IPS-18a (cell line): ENCODE measurements around the gene CDHR1.
A peak's percentile ranks its signal among the peaks of the same experiment; 100 is the strongest.

ENCODE experiments used
- H3K27ac ChIP-seq: one replicate; pipeline ENCODE4 v1.5.1; 2013; ENCODE audit warnings: low read length
- H3K27me3 ChIP-seq: one replicate; pipeline ENCODE4 v1.6.1; 2013; ENCODE audit warnings: mild to moderate bottlenecking, low read length; ENCODE audit not compliant: control insufficient read depth, insufficient read depth
- H3K36me3 ChIP-seq: one replicate; pipeline ENCODE4 v1.6.1; 2013; ENCODE audit warnings: low read depth, low read length; ENCODE audit not compliant: control insufficient read depth
- H3K4me1 ChIP-seq: one replicate; pipeline ENCODE4 v1.6.1; 2013; ENCODE audit warnings: low read depth, low read length; ENCODE audit not compliant: control insufficient read depth
- H3K4me3 ChIP-seq: one replicate; pipeline ENCODE4 v1.5.1; 2013; ENCODE audit warnings: low read length
- H3K9ac ChIP-seq: one replicate; pipeline ENCODE4 v1.6.1; 2013; ENCODE audit warnings: mild to moderate bottlenecking, low read length, moderate library complexity
- H3K9me3 ChIP-seq: one replicate; pipeline ENCODE4 v1.6.1; 2013; ENCODE audit warnings: low read depth, low read length; ENCODE audit not compliant: control insufficient read depth

CDHR1 gene

DNA sequence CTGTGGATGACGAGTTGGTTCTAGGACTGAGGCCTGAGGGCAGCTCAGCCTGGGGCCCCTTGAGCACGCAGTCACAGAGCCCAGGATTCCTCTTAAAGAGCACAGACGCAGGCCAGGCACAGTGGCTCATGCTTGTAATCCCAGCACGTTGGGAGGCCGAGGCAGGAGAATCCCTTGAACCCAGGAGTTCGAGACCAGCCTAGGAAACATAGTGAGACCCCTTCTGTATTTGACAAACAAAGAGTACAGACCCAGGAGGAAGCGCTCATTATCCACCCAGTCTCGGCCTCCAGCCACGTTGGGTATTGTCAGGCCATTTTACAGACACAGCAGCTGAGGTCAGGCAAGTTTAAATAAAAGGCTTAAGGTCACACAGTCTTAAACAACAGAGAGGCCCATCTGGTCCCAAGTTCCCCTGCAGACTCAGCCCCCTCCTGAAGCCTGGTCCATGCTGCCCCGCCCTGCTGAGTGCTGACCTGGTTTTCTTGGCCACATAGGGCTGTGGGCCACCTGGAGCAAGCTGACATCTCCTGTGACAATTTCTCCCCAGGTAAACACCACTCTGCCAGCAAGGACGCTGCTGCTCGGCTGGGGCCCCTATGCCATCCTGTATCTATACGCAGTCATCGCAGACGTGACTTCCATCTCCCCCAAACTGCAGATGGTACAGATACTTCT is 63.1 kb downstream of the CDHR1 start:
- Histone ChIP-seq H3K36me3 (no peaks in the 10 kb centered on the region), H3K27me3 (peaks cover 11% of the 10 kb centered on the region), H3K27ac (no peak overlapping the region), H3K4me1 (no peaks in the 10 kb centered on the region), H3K9me3 (no peaks in the 10 kb centered on the region), H3K9ac (no peak overlapping the region), H3K4me3 (no peak overlapping the region)

DNA sequence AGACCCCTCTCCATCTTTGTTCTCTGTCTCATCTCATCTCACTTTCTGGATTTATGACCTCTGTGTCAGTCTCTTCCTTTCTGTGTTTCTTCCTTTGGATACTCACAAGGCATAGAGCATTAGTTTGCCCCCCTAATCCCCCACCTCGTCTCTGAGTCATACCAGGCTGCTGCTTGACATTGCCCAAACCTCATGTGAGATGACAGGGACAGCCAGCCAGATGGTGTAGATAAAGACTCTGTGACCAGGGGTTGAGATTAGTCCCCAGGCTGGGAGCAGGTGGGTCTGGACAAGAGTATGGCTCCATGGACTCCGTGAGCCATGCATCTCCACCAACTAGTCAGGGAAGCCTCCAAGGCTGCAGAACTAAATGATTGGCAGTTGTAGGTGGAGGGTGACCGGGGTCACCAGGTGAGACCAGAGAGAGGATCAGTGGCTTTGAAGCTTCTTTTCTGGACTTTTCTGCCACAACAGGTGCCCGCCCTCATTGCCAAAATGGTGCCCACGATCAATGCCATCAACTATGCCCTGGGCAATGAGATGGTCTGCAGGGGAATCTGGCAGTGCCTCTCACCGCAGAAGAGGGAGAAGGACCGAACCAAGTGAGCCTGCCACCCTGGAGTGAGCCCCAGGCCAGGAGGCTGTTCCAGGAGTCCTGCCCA is 63.8 kb downstream of the CDHR1 start:
- Histone ChIP-seq H3K9ac (no peak overlapping the region), H3K4me1 (no peaks in the 10 kb centered on the region), H3K36me3 (no peaks in the 10 kb centered on the region), H3K27ac (no peak overlapping the region), H3K4me3 (no peak overlapping the region), H3K27me3 (peaks cover 11% of the 10 kb centered on the region), H3K9me3 (no peaks in the 10 kb centered on the region)

DNA sequence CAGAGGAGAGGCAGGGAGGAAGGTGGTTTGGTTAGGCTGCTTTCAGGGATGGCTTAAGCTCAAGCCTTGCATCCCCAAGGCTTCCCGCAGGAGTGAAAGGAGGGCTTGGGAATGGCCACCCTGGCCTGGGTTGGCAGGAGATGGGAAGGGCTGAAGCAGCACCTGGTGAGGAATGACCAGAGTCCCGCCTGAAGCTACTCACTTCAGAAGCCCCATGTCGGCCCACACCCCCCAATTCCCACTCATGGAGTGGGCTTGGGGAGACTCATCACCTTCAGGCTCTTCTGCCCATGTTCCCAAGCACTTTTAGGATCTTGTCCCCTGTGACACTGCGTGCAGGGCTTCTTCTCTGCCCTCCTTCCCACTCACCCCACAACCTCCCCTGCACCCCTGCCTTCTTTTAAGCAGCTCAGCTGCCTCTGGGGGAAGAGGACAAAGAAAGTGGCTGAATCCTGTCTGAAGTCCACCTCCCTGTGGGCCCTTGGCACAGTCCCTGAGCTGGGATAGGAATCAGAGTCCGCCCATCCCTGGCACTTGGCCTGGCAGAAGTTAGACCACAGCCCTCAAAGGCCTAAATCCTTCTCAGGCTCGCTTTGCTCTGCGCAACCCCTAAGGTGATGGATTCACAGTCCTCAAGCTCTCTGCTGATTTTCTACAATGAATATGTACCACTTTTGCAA is 67.0 kb downstream of the CDHR1 start:
- H3K9ac ChIP-seq: no peak overlapping the region
- H3K9me3 ChIP-seq: no peaks in the 10 kb centered on the region
- H3K27ac ChIP-seq: no peak overlapping the region
- H3K4me1 ChIP-seq: peaks cover 4% of the 10 kb centered on the region
- peaks cover 7% of the 10 kb centered on the region for H3K27me3 ChIP-seq
- H3K36me3 ChIP-seq: no peaks in the 10 kb centered on the region
- no peak overlapping the region for H3K4me3 ChIP-seq

DNA sequence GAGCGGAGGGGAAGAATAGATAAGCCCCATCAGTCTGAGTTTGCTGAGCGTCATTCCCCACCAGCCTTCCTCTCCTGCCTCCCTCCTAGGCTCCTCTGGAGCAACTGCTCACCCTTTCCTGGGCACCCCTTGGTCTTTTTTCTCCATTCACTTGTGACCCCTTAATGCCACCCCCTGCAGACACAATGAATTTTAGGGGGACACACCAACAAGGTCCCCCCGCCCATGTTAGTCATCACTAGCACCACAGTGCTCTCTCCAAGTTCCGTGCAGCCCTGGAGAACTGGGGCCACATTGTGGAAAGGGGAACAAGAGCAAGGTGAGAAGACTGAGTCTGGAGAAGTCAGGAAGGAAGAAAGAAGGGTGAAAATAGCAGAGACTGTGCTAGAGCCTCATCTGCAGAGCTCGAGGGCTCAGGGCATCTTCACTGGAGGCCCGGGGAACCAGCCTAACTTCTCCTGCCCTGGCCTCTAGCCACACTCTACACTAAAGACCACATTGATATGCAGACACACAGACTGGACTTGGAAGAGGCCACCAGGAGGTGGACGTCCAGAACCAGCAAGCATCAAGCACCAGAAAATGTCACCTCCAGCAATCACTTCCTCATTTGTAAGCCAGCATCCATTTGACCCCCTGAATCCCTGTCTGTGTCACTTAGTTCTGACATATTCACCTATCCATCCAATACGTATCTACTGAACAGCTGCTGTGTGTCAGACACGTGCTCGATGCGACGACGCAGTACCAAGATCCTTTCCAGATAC is 68.0 kb downstream of the CDHR1 start:
- Histone ChIP-seq H3K4me3 (no peak overlapping the region), H3K9ac (no peak overlapping the region), H3K4me1 (peaks cover 4% of the 10 kb centered on the region), H3K27ac (no peak overlapping the region), H3K27me3 (no peaks in the 10 kb centered on the region), H3K36me3 (no peaks in the 10 kb centered on the region), H3K9me3 (no peaks in the 10 kb centered on the region)

DNA sequence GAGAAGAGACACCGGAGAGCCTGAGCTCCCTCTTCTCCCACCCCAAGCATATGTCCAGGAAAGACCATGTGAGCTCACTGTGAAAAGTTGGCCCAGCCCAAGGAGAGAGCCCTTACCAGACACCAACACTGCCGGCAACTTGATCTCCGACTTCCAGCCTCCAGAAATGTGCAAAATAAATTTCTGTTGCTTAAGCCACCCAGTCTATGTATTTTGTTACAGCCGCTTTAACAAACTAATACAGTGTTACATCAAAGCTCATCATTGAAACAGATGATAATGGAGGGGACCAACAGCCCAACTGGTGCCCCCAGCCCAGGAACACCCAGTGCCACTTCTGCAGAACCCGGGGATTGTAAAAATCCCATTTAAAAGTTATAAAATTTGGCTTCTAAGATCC is 69.4 kb downstream of the CDHR1 start:
- Histone ChIP-seq H3K9ac (no peak overlapping the region), H3K36me3 (no peaks in the 10 kb centered on the region), H3K4me1 (peaks cover 4% of the 10 kb centered on the region), H3K27me3 (no peaks in the 10 kb centered on the region), H3K27ac (no peak overlapping the region), H3K9me3 (no peaks in the 10 kb centered on the region), H3K4me3 (no peak overlapping the region)

DNA sequence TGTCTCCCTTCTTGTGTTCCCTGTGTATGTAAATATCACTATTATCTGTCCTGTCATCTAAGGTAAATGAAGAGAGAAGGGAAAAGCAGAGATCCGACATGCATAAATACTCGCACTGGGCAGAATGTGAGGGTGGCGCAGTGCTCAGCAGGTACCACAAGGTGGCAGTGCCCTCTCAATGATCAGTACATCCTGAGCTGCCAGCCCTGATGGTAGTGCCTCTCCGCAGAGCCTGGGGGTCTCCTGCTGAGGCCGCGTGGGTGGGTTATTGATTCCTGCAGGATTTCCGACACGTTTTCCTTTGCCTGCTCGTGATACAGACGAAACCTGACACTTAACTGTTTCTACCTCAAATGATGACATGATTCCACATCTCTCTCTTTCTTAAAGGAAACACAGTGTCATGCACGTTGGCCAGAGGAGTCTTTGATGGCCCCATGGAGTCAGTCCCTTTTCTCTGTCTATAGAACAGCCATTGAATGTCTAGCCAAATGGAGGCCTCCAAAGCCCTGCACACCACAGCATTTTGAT is 70.3 kb downstream of the CDHR1 start:
- H3K27ac ChIP-seq: no peak overlapping the region
- peak overlapping the region; percentile 8 for H3K4me3 ChIP-seq
- H3K36me3 ChIP-seq: no peaks in the 10 kb centered on the region
- H3K4me1 ChIP-seq: peaks cover 4% of the 10 kb centered on the region
- H3K9me3 ChIP-seq: no peaks in the 10 kb centered on the region
- no peak overlapping the region for H3K9ac ChIP-seq
- no peaks in the 10 kb centered on the region for H3K27me3 ChIP-seq

GRCh38 chr10:84265418-84265817 is 71.1 kb downstream of the CDHR1 start:
- peaks cover 4% of the 10 kb centered on the region for H3K4me1 ChIP-seq
- H3K4me3 ChIP-seq: no peak overlapping the region
- no peaks in the 10 kb centered on the region for H3K27me3 ChIP-seq
- H3K9me3 ChIP-seq: no peaks in the 10 kb centered on the region
- no peaks in the 10 kb centered on the region for H3K36me3 ChIP-seq
- no peak overlapping the region for H3K27ac ChIP-seq
- no peak overlapping the region for H3K9ac ChIP-seq

DNA sequence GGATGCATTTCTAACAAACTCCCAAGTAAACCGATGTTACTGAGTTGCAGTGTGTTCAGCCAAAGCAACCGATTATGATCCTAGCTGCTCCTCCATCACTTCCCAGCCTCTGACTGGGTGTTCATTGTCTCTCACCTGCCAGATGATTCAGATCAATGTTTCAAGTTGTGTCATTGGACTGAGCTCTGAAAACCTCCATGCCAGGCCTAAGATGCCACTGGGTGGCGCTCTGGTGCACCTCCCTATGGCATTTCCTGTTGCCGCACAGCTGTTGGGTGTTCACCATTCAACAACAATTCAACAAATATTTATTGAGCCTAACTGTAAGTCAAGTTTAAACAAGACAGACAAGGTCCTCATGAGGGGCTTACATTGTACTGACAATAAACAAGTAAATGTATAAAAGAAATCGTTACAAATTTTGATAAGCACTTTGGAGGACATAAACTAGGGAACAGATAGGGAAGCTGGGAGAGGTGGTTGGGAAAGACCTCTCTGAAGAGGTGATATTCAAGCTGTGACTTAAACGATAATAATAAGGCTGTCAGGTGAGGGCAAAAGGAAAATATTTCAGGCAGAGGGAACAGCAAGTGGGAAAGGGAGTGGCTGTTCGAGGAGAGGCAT is 73.3 kb downstream of the CDHR1 start:
- Histone ChIP-seq H3K36me3 (no peaks in the 10 kb centered on the region), H3K9ac (no peak overlapping the region), H3K4me3 (no peak overlapping the region), H3K27ac (no peak overlapping the region), H3K9me3 (no peaks in the 10 kb centered on the region), H3K27me3 (no peaks in the 10 kb centered on the region), H3K4me1 (peaks cover 4% of the 10 kb centered on the region)

- H3K9me3 ChIP-seq: no peaks in the 10 kb centered on the region
- H3K4me1 ChIP-seq: peaks cover 4% of the 10 kb centered on the region
- no peak overlapping the region for H3K4me3 ChIP-seq
- H3K36me3 ChIP-seq: no peaks in the 10 kb centered on the region
- no peaks in the 10 kb centered on the region for H3K27me3 ChIP-seq
- no peak overlapping the region for H3K27ac ChIP-seq
- H3K9ac ChIP-seq: no peak overlapping the region
These were observed 74.8 kb downstream of the CDHR1 start for GRCh38 chr10:84269162-84269561.
